Measurements from ENCODE around the gene HOXD4. TPM values are rescaled to one million over a fixed set of nuclear protein-coding genes. Genes with fewer than 3 reads are reported as not detected.

HOXD4 gene
- total RNA-seq, 4 donors from 2014 or later = 1.6 to 4.8 (median 3.3) TPM

DNA sequence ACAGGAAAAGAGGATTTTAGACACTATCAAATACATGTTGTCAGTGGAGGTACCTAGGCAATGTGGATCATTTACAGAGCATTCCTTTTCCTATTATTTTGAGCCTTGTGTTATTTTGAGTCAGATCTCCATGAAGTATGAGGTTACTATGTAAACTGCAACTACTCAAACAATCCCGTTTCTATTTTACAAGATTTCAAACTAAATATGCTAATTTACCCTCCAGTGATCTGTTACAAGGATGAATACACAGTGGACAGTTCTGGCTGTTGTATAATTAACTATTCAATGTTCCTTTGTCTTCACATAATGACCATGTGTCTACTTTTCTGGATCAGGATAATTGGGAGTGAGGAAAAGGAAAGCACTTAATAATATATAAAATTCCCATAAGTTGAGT is 41.7 kb downstream of the HOXD4 start:
- Histone ChIP-seq H3K36me3 (no peaks in the 10 kb centered on the region), H3K4me1 (peaks cover 9 to 17% of the 10 kb centered on the region in 2 donors), H3K27ac (no peak overlapping the region), H3K27me3 (peaks cover 51% of the 10 kb centered on the region), H3K9me3 (no peaks in the 10 kb centered on the region), H3K4me3 (replicated peaks in 1 of 3) (no peak overlapping the region)
- DNase-seq = no peak
- TF ChIP-seq CTCF (IDR thresholded peaks at IDR 0.05) (no peak), POLR2A (IDR thresholded peaks at IDR 0.05) (no peak)
- WGBS, 2 donors = 16 to 19% methylated on average over 1 of the region's 1 CpG
- intact Hi-C loops (cut with DNase I) = no loop called here

GRCh38 chr2:176199902-176200301 is 48.6 kb downstream of the HOXD4 start:
- Histone ChIP-seq H3K27ac (no peak overlapping the region), H3K27me3 (no peaks in the 10 kb centered on the region), H3K4me1 (no peaks in the 10 kb centered on the region), H3K4me3 (replicated peaks in 1 of 3) (no peak overlapping the region), H3K9me3 (no peaks in the 10 kb centered on the region), H3K36me3 (no peaks in the 10 kb centered on the region)
- no peak for DNase-seq
- TF ChIP-seq CTCF (IDR thresholded peaks at IDR 0.05) = no peak
- intact Hi-C loops (cut with DNase I) = no loop called here

DNA sequence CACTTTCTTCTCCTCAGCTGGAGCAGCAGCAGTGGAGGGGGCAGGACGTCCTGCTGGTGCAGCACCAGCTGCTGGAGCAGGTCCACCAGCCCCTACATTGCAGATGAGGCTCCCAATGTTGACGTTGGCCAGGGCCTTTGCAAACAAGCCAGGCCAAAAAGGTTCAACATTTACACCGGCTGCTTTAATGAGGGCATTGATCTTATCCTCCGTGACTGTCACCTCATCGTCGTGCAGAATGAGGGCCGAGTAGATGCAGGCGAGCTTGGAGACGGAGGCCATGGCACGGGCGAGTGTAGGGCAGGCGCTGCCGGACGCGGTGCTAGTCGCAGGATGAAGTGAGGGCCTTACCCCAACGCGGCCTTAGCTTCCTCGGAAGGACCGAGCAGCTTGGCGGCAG is 49.6 kb downstream of the HOXD4 start:
- Histone ChIP-seq H3K4me3 (replicated peaks in 1 of 3) (no peak overlapping the region), H3K9me3 (no peaks in the 10 kb centered on the region), H3K4me1 (no peaks in the 10 kb centered on the region), H3K36me3 (no peaks in the 10 kb centered on the region), H3K27me3 (no peaks in the 10 kb centered on the region), H3K27ac (no peak overlapping the region)
- WGBS, 2 donors = 64 to 66% methylated on average over 21 of the region's 21 CpGs
- TF ChIP-seq POLR2A (IDR thresholded peaks at IDR 0.05) = no peak
- TF ChIP-seq CTCF (IDR thresholded peaks at IDR 0.05) = no peak
- no peak for DNase-seq
- intact Hi-C loops (cut with DNase I) = no loop called here

DNA sequence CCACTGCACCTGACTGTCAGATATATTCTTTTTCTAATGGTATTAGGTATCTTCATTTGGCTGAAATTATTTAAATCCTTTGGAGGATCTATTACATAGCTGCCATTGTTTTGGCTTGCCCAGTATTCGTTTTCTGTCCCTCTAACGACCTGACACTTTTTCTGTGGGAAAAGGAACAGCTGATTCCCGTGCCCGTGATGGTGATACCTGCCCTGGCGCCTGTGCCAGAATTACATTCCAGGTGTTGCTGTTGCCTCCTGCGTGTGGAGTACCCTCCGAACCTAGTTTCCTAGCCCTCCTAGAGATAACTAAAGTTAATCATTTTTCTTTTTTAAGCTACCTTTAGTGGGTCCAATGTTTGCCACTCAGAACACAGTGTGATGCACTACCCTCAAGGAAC is 51.1 kb downstream of the HOXD4 start:
- TF ChIP-seq POLR2A (IDR thresholded peaks at IDR 0.05) (no peak), CTCF (IDR thresholded peaks at IDR 0.05) (no peak)
- intact Hi-C loops (cut with DNase I) = no loop called here
- Histone ChIP-seq H3K27ac (no peak overlapping the region), H3K27me3 (no peaks in the 10 kb centered on the region), H3K36me3 (no peaks in the 10 kb centered on the region), H3K4me3 (replicated peaks in 1 of 3) (no peak overlapping the region), H3K4me1 (no peaks in the 10 kb centered on the region), H3K9me3 (no peaks in the 10 kb centered on the region)
- 87% methylated on average over 7 of the region's 7 CpGs for WGBS, 2 donors
- DNase-seq = no peak

MicroRNAs encoded within 50 kb of the gene (microRNA counts, 767-probe panel; counts per million panel counts)
- 2,712 to 4,256 counts per million in 2 donors for microRNA hsa-miR-10b-5p

Small RNAs within 50 kb of the gene (microRNA-seq; reads per million reads assigned to microRNA genes)
- gene MIR10B = 5,733 reads per million, percentile 91 among the genes with 10 or more reads in this experiment

Small RNAs within 50 kb of the gene (small RNA-seq; reads per million reads assigned to genes)
- gene MIR10B = 21,101 reads per million, percentile 100 among the genes with 10 or more reads in this experiment

Other genes starting within 250 kb of the HOXD4 start
- 10 to 100 TPM; 18.9 to 48.1 (median 20.2) TPM for gene LNPK, start 149.3 kb upstream of the HOXD4 start, total RNA-seq
- gene EVX2, start 67.6 kb upstream of the HOXD4 start, total RNA-seq = not detected
- not detected for gene HOXD13, start 58.8 kb upstream of the HOXD4 start, total RNA-seq
- gene HOXD12, start 51.8 kb upstream of the HOXD4 start, total RNA-seq = not detected
- gene HOXD11, start 44.3 kb upstream of the HOXD4 start, total RNA-seq = not detected
- under 1 TPM in 2 of 4 donors, not detected in 2; 0.33 to 0.54 TPM for gene HOXD10, start 34.8 kb upstream of the HOXD4 start, total RNA-seq
- gene HOXD9, start 28.8 kb upstream of the HOXD4 start, total RNA-seq = 1 to 10 TPM in 3 of 4 donors, under 1 TPM in 1; 0.83 to 3.9 (median 2.3) TPM
- 10 to 100 TPM in 2 of 4 donors, 1 to 10 TPM in 2; 4.1 to 24.9 (median 9.9) TPM for gene HOXD8, start 21.8 kb upstream of the HOXD4 start, total RNA-seq
- 1 to 10 TPM in 3 of 4 donors, under 1 TPM in 1; 0.75 to 5.0 (median 3.1) TPM for gene HOXD3, start 5.8 kb downstream of the HOXD4 start, total RNA-seq
- gene HOXD1, start 37.1 kb downstream of the HOXD4 start, total RNA-seq = under 1 TPM in 2 of 4 donors, not detected in 2; 0.11 to 0.40 TPM
- gene MTX2, start 117.9 kb downstream of the HOXD4 start, total RNA-seq = 10 to 100 TPM; 23.4 to 42.0 (median 33.7) TPM

All from thyroid gland (tissue), 4 donors.